Ishikawa (cell line): ENCODE data around the gene PREX1.

Experiments
- CEBPB ChIP-seq: IDR thresholded peaks from 2 replicates; pipeline ENCODE4 v1.6.1; 2012
- CREB1 ChIP-seq: IDR thresholded peaks from 2 replicates; pipeline ENCODE4 v1.6.1; 2012; ENCODE audit warnings: low read depth
- EGR1 ChIP-seq: IDR thresholded peaks from 2 replicates; pipeline ENCODE4 v1.6.1; 2012
- EP300 ChIP-seq: IDR thresholded peaks from 2 replicates; pipeline ENCODE4 v1.6.1; 2012; ENCODE audit warnings: borderline replicate concordance
- TAF1 ChIP-seq: IDR thresholded peaks from 2 replicates; pipeline ENCODE4 v1.6.1; 2012; ENCODE audit warnings: low read depth, mild to moderate bottlenecking
- YY1 ChIP-seq: IDR thresholded peaks from 2 replicates; pipeline ENCODE4 v1.6.1; 2012; ENCODE audit warnings: low read depth
- TF ChIP-seq, protein P1 (sequence below): IDR thresholded peaks from 2 replicates; pipeline ENCODE4 v1.6.1; 2012; ENCODE audit warnings: low read depth, mild to moderate bottlenecking

GRCh38 chr20:48638546-48638945, 189.3 kb downstream of the PREX1 start:
- TF ChIP-seq CREB1 (no peak), CEBPB (no peak), TAF1 (no peak), EP300 (no peak), YY1 (no peak), EGR1 (no peak)
- TF ChIP-seq, protein P1, sequence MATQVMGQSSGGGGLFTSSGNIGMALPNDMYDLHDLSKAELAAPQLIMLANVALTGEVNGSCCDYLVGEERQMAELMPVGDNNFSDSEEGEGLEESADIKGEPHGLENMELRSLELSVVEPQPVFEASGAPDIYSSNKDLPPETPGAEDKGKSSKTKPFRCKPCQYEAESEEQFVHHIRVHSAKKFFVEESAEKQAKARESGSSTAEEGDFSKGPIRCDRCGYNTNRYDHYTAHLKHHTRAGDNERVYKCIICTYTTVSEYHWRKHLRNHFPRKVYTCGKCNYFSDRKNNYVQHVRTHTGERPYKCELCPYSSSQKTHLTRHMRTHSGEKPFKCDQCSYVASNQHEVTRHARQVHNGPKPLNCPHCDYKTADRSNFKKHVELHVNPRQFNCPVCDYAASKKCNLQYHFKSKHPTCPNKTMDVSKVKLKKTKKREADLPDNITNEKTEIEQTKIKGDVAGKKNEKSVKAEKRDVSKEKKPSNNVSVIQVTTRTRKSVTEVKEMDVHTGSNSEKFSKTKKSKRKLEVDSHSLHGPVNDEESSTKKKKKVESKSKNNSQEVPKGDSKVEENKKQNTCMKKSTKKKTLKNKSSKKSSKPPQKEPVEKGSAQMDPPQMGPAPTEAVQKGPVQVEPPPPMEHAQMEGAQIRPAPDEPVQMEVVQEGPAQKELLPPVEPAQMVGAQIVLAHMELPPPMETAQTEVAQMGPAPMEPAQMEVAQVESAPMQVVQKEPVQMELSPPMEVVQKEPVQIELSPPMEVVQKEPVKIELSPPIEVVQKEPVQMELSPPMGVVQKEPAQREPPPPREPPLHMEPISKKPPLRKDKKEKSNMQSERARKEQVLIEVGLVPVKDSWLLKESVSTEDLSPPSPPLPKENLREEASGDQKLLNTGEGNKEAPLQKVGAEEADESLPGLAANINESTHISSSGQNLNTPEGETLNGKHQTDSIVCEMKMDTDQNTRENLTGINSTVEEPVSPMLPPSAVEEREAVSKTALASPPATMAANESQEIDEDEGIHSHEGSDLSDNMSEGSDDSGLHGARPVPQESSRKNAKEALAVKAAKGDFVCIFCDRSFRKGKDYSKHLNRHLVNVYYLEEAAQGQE, result no peak
